ENCODE data around the gene CP. TPM values are rescaled to one million over a fixed set of nuclear protein-coding genes. Genes with fewer than 3 reads are reported as not detected.

CP gene
- total RNA-seq, 1 donor from 2014 or later, result 6.2 TPM

- TF ChIP-seq, protein P1, sequence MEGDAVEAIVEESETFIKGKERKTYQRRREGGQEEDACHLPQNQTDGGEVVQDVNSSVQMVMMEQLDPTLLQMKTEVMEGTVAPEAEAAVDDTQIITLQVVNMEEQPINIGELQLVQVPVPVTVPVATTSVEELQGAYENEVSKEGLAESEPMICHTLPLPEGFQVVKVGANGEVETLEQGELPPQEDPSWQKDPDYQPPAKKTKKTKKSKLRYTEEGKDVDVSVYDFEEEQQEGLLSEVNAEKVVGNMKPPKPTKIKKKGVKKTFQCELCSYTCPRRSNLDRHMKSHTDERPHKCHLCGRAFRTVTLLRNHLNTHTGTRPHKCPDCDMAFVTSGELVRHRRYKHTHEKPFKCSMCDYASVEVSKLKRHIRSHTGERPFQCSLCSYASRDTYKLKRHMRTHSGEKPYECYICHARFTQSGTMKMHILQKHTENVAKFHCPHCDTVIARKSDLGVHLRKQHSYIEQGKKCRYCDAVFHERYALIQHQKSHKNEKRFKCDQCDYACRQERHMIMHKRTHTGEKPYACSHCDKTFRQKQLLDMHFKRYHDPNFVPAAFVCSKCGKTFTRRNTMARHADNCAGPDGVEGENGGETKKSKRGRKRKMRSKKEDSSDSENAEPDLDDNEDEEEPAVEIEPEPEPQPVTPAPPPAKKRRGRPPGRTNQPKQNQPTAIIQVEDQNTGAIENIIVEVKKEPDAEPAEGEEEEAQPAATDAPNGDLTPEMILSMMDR (IDR thresholded peaks at IDR 0.05; ENCODE audit: borderline replicate concordance), result no peak
- Histone ChIP-seq H3K9me3 (replicated peaks) (peaks cover 6% of the 10 kb centered on the region), H3K4me3 (no peak overlapping the region), H3K27me3 (ENCODE audit: low read depth) (no peaks in the 10 kb centered on the region), H3K4me1 (peaks cover 18% of the 10 kb centered on the region), H3K36me3 (peaks cover 10% of the 10 kb centered on the region), H3K27ac (replicated peaks) (no peak overlapping the region)
- intact Hi-C loops (cut with micrococcal nuclease), result no loop called here
- no peak for DNase-seq
Measured at GRCh38 chr3:149181182-149181581, 40.4 kb downstream of the CP start.

- Histone ChIP-seq H3K9me3 (replicated peaks) (peaks cover 6% of the 10 kb centered on the region), H3K36me3 (peaks cover 16% of the 10 kb centered on the region), H3K4me3 (no peak overlapping the region), H3K27ac (replicated peaks) (peak overlapping the region; percentile 63), H3K27me3 (ENCODE audit: low read depth) (no peaks in the 10 kb centered on the region), H3K4me1 (peaks cover 18% of the 10 kb centered on the region)
- TF ChIP-seq, protein P1 (IDR thresholded peaks at IDR 0.05; ENCODE audit: borderline replicate concordance), result no peak
- intact Hi-C loops (cut with micrococcal nuclease), result no loop called here
- peak; percentile 65 for DNase-seq
Measured at GRCh38 chr3:149180057-149180573, 41.5 kb downstream of the CP start.

DNA sequence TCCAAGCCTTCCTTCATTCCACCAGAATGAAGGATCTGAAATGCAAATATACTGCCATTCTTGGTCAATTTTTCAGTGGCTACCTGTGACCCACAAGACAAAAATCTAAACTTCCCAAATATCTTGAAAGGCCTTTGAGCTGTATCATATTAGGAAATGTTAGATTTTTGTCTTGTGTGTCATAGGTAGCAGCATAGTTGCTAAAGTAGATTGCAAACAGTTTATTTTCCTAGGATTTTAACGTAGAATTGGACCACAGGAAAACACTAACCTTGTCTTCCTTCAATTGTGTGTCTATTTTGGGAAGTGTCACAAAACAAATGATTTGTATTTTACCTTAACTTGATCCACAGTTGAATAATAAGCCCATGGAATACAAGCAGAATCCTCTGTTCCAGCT, 42.4 kb downstream of the CP start:
- intact Hi-C loops (cut with micrococcal nuclease), result no loop called here
- TF ChIP-seq, protein P1 (IDR thresholded peaks at IDR 0.05; ENCODE audit: borderline replicate concordance), result no peak
- H3K9me3 ChIP-seq (replicated peaks), result peaks cover 7% of the 10 kb centered on the region
- peaks cover 24% of the 10 kb centered on the region for H3K36me3 ChIP-seq
- no peaks in the 10 kb centered on the region for H3K27me3 ChIP-seq (ENCODE audit: low read depth)
- no peak for DNase-seq
- H3K4me1 ChIP-seq, result peaks cover 18% of the 10 kb centered on the region
- no peak overlapping the region for H3K4me3 ChIP-seq
- H3K27ac ChIP-seq (replicated peaks), result peak overlapping the region; percentile 63

GRCh38 chr3:149177122-149177521, 44.5 kb downstream of the CP start:
- no peak for DNase-seq
- H3K27me3 ChIP-seq (ENCODE audit: low read depth), result no peaks in the 10 kb centered on the region
- TF ChIP-seq, protein P1 (IDR thresholded peaks at IDR 0.05; ENCODE audit: borderline replicate concordance), result no peak
- peaks cover 45% of the 10 kb centered on the region for H3K36me3 ChIP-seq
- H3K9me3 ChIP-seq (replicated peaks), result peaks cover 12% of the 10 kb centered on the region
- intact Hi-C loops (cut with micrococcal nuclease), result no loop called here
- no peak overlapping the region for H3K4me3 ChIP-seq
- H3K27ac ChIP-seq (replicated peaks), result no peak overlapping the region
- peaks cover 18% of the 10 kb centered on the region for H3K4me1 ChIP-seq

DNA sequence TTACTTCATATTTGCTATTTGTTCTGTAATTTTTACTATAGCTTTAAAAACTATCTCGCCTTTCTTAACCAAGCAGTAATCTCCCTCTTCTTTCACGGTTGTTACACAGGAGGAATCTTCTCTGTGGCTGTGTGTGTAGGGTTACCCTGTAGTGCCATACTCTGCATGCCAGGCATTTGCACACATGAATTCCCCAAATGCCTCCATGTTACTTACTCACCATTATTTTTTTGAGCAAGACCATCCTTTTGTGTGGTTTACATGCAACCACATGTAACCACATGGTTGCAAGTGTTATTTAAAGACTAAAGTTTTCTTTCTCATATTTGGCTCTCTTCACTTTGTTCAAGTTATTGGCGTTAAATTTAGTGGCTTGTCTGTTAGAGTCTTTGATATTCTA, 46.7 kb downstream of the CP start:
- Histone ChIP-seq H3K4me3 (no peak overlapping the region), H3K27me3 (ENCODE audit: low read depth) (no peaks in the 10 kb centered on the region), H3K9me3 (replicated peaks) (peaks cover 12% of the 10 kb centered on the region), H3K4me1 (peaks cover 12% of the 10 kb centered on the region), H3K36me3 (peaks cover 67% of the 10 kb centered on the region), H3K27ac (replicated peaks) (no peak overlapping the region)
- DNase-seq, result no peak
- intact Hi-C loops (cut with micrococcal nuclease), result no loop called here
- TF ChIP-seq, protein P1 (IDR thresholded peaks at IDR 0.05; ENCODE audit: borderline replicate concordance), result no peak

Measured in left ventricle myocardium inferior (tissue), 1 donor.